Fibroblast of peridontal ligament (primary cell): ENCODE measurements around the gene POLK.
"Not testable (repeated sequence)": the region's sequence is repeated elsewhere in the genome, so short reads cannot be mapped to it uniquely, and the experiment has no call there.

Experiments
- DNase-seq: peaks from one replicate; pipeline ENCODE4 v3.0.0-alpha.2; 2010; ENCODE audit errors: extremely low read depth

Gene POLK

GRCh38 chr5:75608870-75609269 is 97.2 kb downstream of the POLK start:
- DNase-seq = no peak

GRCh38 chr5:75610201-75610600 is 98.5 kb downstream of the POLK start:
- DNase-seq = no peak

- not testable (repeated sequence) for DNase-seq
Observed at GRCh38 chr5:75610859-75611310, 99.2 kb downstream of the POLK start.

- peak; percentile 15 for DNase-seq
Observed at GRCh38 chr5:75611311-75612225, 99.9 kb downstream of the POLK start, which contains the start of gene ANKDD1B. ANKDD1B (plus strand) TSS chr5:75611453; CDS start chr5:75611635, 182 bp downstream.

GRCh38 chr5:75612226-75612569 is 100.5 kb downstream of the POLK start:
- DNase-seq = no peak

- DNase-seq = no peak
Observed at GRCh38 chr5:75612901-75613300, 101.2 kb downstream of the POLK start.

GRCh38 chr5:75614176-75614575 is 102.5 kb downstream of the POLK start:
- DNase-seq = no peak

- DNase-seq = peak; percentile 45
Observed at GRCh38 chr5:75616371-75616881, 104.7 kb downstream of the POLK start.

- DNase-seq = no peak
Observed at GRCh38 chr5:75616971-75617621, 105.4 kb downstream of the POLK start.

GRCh38 chr5:75617736-75618352 is 106.2 kb downstream of the POLK start:
- peak; percentile 39 for DNase-seq

GRCh38 chr5:75620184-75620959 is 108.7 kb downstream of the POLK start:
- no peak for DNase-seq

- DNase-seq = no peak
Observed at GRCh38 chr5:75622564-75622963, 110.9 kb downstream of the POLK start.

GRCh38 chr5:75623846-75624245 is 112.2 kb downstream of the POLK start:
- peak; percentile 13 for DNase-seq

- DNase-seq = no peak
Observed at GRCh38 chr5:75626959-75627358, 115.3 kb downstream of the POLK start.

- DNase-seq = no peak
Observed at GRCh38 chr5:75627801-75628200, 116.1 kb downstream of the POLK start.

- no peak for DNase-seq
Observed at GRCh38 chr5:75630875-75631274, 119.2 kb downstream of the POLK start.

- no peak for DNase-seq
Observed at GRCh38 chr5:75632321-75632720, 120.6 kb downstream of the POLK start.

- DNase-seq = no peak
Observed at GRCh38 chr5:75637949-75638348, 126.3 kb downstream of the POLK start.

- DNase-seq = no peak
Observed at GRCh38 chr5:75639535-75640311, 128.0 kb downstream of the POLK start.

- DNase-seq = peak; percentile 41
Observed at GRCh38 chr5:75640395-75640794, 128.7 kb downstream of the POLK start.

- no peak for DNase-seq
Observed at GRCh38 chr5:75640826-75641225, 129.1 kb downstream of the POLK start.
